HUES48 (cell line): ENCODE measurements around the gene CCDC61.

ENCODE experiments used
- H3K27ac ChIP-seq: one replicate; pipeline ENCODE4 v1.7.0; 2013; ENCODE audit warnings: low read depth, low read length, inconsistent platforms
- H3K27me3 ChIP-seq: 2 replicates; pipeline ENCODE4 v1.6.1; 2013; ENCODE audit warnings: mild to moderate bottlenecking, low read length; ENCODE audit not compliant: control insufficient read depth, insufficient read depth
- H3K36me3 ChIP-seq: 2 replicates; pipeline ENCODE4 v1.6.1; 2013; ENCODE audit warnings: low read length; ENCODE audit not compliant: control insufficient read depth, insufficient read depth
- H3K4me1 ChIP-seq: 2 replicates; pipeline ENCODE4 v1.6.1; 2013; ENCODE audit warnings: mild to moderate bottlenecking, low read length; ENCODE audit not compliant: control insufficient read depth, insufficient read depth
- H3K4me3 ChIP-seq: 2 replicates; pipeline ENCODE4 v1.5.1; 2013; ENCODE audit warnings: mild to moderate bottlenecking, low read depth, low read length
- H3K9ac ChIP-seq: 2 replicates; pipeline ENCODE4 v1.6.1; 2013; ENCODE audit warnings: mild to moderate bottlenecking, low read depth, low read length, moderate library complexity
- H3K9me3 ChIP-seq: 2 replicates; pipeline ENCODE4 v1.6.1; 2013; ENCODE audit warnings: low read length; ENCODE audit not compliant: control insufficient read depth, insufficient read depth

The CCDC61 gene

GRCh38 chr19:45975306-45976070 lies 19.8 kb upstream of the CCDC61 start:
- Histone ChIP-seq H3K27ac (no peak overlapping the region), H3K9ac (no peak overlapping the region), H3K4me1 (no peaks in the 10 kb centered on the region), H3K4me3 (no peak overlapping the region), H3K9me3 (no peaks in the 10 kb centered on the region), H3K36me3 (no peaks in the 10 kb centered on the region), H3K27me3 (peaks cover 12% of the 10 kb centered on the region)

- Histone ChIP-seq H3K27ac (no peak overlapping the region), H3K9me3 (no peaks in the 10 kb centered on the region), H3K27me3 (peaks cover 12% of the 10 kb centered on the region), H3K4me1 (no peaks in the 10 kb centered on the region; the same call in 1 of the 2 replicates), H3K36me3 (no peaks in the 10 kb centered on the region), H3K4me3 (no peak overlapping the region), H3K9ac (no peak overlapping the region)
These were observed 19.1 kb upstream of the CCDC61 start for GRCh38 chr19:45976178-45976577.

GRCh38 chr19:45978156-45978555 lies 17.1 kb upstream of the CCDC61 start:
- Histone ChIP-seq H3K9me3 (no peaks in the 10 kb centered on the region), H3K27me3 (no peaks in the 10 kb centered on the region), H3K36me3 (no peaks in the 10 kb centered on the region), H3K27ac (no peak overlapping the region), H3K9ac (no peak overlapping the region), H3K4me3 (no peak overlapping the region), H3K4me1 (no peaks in the 10 kb centered on the region; the same call in 1 of the 2 replicates)

- H3K9ac ChIP-seq = no peak overlapping the region
- no peaks in the 10 kb centered on the region for H3K9me3 ChIP-seq
- no peaks in the 10 kb centered on the region for H3K36me3 ChIP-seq
- H3K4me1 ChIP-seq = no peaks in the 10 kb centered on the region; the same call in 1 of the 2 replicates
- no peak overlapping the region for H3K4me3 ChIP-seq
- no peak overlapping the region for H3K27ac ChIP-seq
- no peaks in the 10 kb centered on the region for H3K27me3 ChIP-seq
These were observed 13.9 kb upstream of the CCDC61 start for GRCh38 chr19:45981350-45981749.

GRCh38 chr19:45985321-45985720 lies 9.9 kb upstream of the CCDC61 start:
- no peaks in the 10 kb centered on the region; the same call in 1 of the 2 replicates for H3K4me1 ChIP-seq
- H3K4me3 ChIP-seq = no peak overlapping the region
- H3K27me3 ChIP-seq = no peaks in the 10 kb centered on the region
- H3K36me3 ChIP-seq = no peaks in the 10 kb centered on the region
- H3K9me3 ChIP-seq = no peaks in the 10 kb centered on the region
- H3K9ac ChIP-seq = no peak overlapping the region
- H3K27ac ChIP-seq = no peak overlapping the region

- Histone ChIP-seq H3K4me3 (no peak overlapping the region), H3K27me3 (no peaks in the 10 kb centered on the region), H3K27ac (no peak overlapping the region), H3K4me1 (peaks cover 2% of the 10 kb centered on the region; the same call in 1 of the 2 replicates), H3K9me3 (no peaks in the 10 kb centered on the region), H3K36me3 (no peaks in the 10 kb centered on the region), H3K9ac (no peak overlapping the region)
These were observed 5.0 kb upstream of the CCDC61 start for GRCh38 chr19:45990113-45990728.

GRCh38 chr19:45994456-45994997 lies 740 bp upstream of the CCDC61 start:
- Histone ChIP-seq H3K27ac (peak overlapping the region; percentile 64), H3K9ac (no peak overlapping the region)

GRCh38 chr19:45995715-45996385 lies 583 bp downstream of the CCDC61 start:
- no peaks in the 10 kb centered on the region; the same call in 1 of the 2 replicates for H3K36me3 ChIP-seq
- peaks cover 2% of the 10 kb centered on the region; the same call in 1 of the 2 replicates for H3K4me1 ChIP-seq
- H3K27me3 ChIP-seq = no peaks in the 10 kb centered on the region
- no peak overlapping the region for H3K27ac ChIP-seq
- peak overlapping the region; percentile 45 for H3K9ac ChIP-seq
- H3K4me3 ChIP-seq = peak overlapping the region; percentile 87
- H3K9me3 ChIP-seq = no peaks in the 10 kb centered on the region

More at GRCh38 chr19:45994456-45994997, 740 bp upstream of the CCDC61 start:
- H3K9me3 ChIP-seq = no peaks in the 10 kb centered on the region
- peaks cover 2% of the 10 kb centered on the region; the same call in 1 of the 2 replicates for H3K4me1 ChIP-seq
- no peaks in the 10 kb centered on the region for H3K27me3 ChIP-seq
- peak overlapping the region; percentile 70 for H3K4me3 ChIP-seq
- no peaks in the 10 kb centered on the region; the same call in 1 of the 2 replicates for H3K36me3 ChIP-seq

- Histone ChIP-seq H3K27ac (no peak overlapping the region), H3K9ac (no peak overlapping the region)
These were observed 1.7 kb downstream of the CCDC61 start for GRCh38 chr19:45996933-45997332.

GRCh38 chr19:45998834-45999233 lies 3.6 kb downstream of the CCDC61 start:
- Histone ChIP-seq H3K27ac (no peak overlapping the region), H3K4me3 (no peak overlapping the region), H3K9ac (no peak overlapping the region), H3K9me3 (no peaks in the 10 kb centered on the region), H3K4me1 (peaks cover 2% of the 10 kb centered on the region; the same call in 1 of the 2 replicates), H3K36me3 (no peaks in the 10 kb centered on the region; the same call in 1 of the 2 replicates), H3K27me3 (no peaks in the 10 kb centered on the region)

More at GRCh38 chr19:45996933-45997332, 1.7 kb downstream of the CCDC61 start:
- Histone ChIP-seq H3K9me3 (no peaks in the 10 kb centered on the region), H3K4me1 (peaks cover 2% of the 10 kb centered on the region; the same call in 1 of the 2 replicates), H3K36me3 (no peaks in the 10 kb centered on the region; the same call in 1 of the 2 replicates), H3K27me3 (no peaks in the 10 kb centered on the region), H3K4me3 (no peak overlapping the region)
